H1 (cell line): ENCODE results near the gene PPIH.

Source experiments
- CEBPB ChIP-seq: IDR thresholded peaks from 2 replicates; pipeline ENCODE4 v1.6.1; 2012; ENCODE audit warnings: low read depth, low read length
- CTCF ChIP-seq, 3 experiments: IDR thresholded peaks; 1 replicate in 2 of 3; 2 replicates in 1 of 3; pipeline versions ENCODE4 v1.5.1 to v1.6.1; 2011; ENCODE audit warnings: low read length in 3 of 3, mild to moderate bottlenecking in 3 of 3, inconsistent platforms in 2 of 3, low read depth in 1 of 3, moderate library complexity in 1 of 3; ENCODE audit not compliant: insufficient read depth in 1 of 3; ENCODE audit errors: control extremely low read depth in 1 of 3
- EZH2 ChIP-seq: fragments of 200-600 bp; sonication (generic); IDR thresholded peaks from 2 replicates; pipeline ENCODE4 v1.7.1; 2012; ENCODE audit warnings: low read depth, mild to moderate bottlenecking, moderate library complexity, low read length, inconsistent platforms; ENCODE audit not compliant: severe bottlenecking
- JUN ChIP-seq: IDR thresholded peaks from 2 replicates; pipeline ENCODE4 v1.6.1; 2011; ENCODE audit warnings: low read depth, mild to moderate bottlenecking, improper control_type of control experiment, low read length
- KDM1A ChIP-seq: fragments of 200-600, 300-600 bp; sonication (generic); IDR thresholded peaks from 2 replicates; pipeline ENCODE4 v1.7.1; 2016; ENCODE audit warnings: mild to moderate bottlenecking, low read length, borderline replicate concordance
- KDM4A ChIP-seq: IDR thresholded peaks from one replicate; pipeline ENCODE4 v1.7.1; 2012; ENCODE audit warnings: low read depth, mild to moderate bottlenecking, moderate library complexity, low read length, inconsistent platforms; ENCODE audit not compliant: severe bottlenecking
- POLR2A ChIP-seq, 2 experiments: IDR thresholded peaks; 1 replicate in 1 of 2; 2 replicates in 1 of 2; pipeline ENCODE4 v1.6.1; 2011; ENCODE audit warnings: low read depth in 2 of 2, low read length in 2 of 2, mild to moderate bottlenecking in 2 of 2; ENCODE audit errors: control extremely low read depth in 1 of 2
- POU5F1 ChIP-seq: IDR thresholded peaks from 2 replicates; pipeline ENCODE4 v1.6.1; 2011; ENCODE audit warnings: low read depth, mild to moderate bottlenecking, low read length, moderate library complexity
- SUZ12 ChIP-seq: fragments of 200-600 bp; sonication (generic); IDR thresholded peaks from 2 replicates; pipeline ENCODE4 v1.6.1; 2012; ENCODE audit warnings: mild to moderate bottlenecking, inconsistent platforms, low read length, moderate library complexity, mixed read lengths
- TAF1 ChIP-seq: IDR thresholded peaks from 2 replicates; pipeline ENCODE4 v1.6.1; 2011; ENCODE audit warnings: mild to moderate bottlenecking, low read depth, low read length
- TEAD4 ChIP-seq: IDR thresholded peaks from 2 replicates; pipeline ENCODE4 v1.6.1; 2012; ENCODE audit warnings: low read depth, low read length, inconsistent platforms, mixed read lengths
- TF ChIP-seq, protein P1 (sequence below): IDR thresholded peaks from 2 replicates; pipeline ENCODE4 v1.6.1; 2011; ENCODE audit warnings: low read length, improper control_type of control experiment

- TF ChIP-seq EZH2 (no peak), TEAD4 (no peak), CTCF (IDR thresholded peaks at IDR 0.05; ENCODE audit: control extremely low read depth in 1 of 3, insufficient read depth in 1 of 3, low read depth in 1 of 3, low read length in 3 of 3) (no peak), POLR2A (IDR thresholded peaks at IDR 0.05; ENCODE audit: control extremely low read depth in 1 of 2, low read depth in 2 of 2, low read length in 2 of 2) (no peak), KDM4A (no peak), JUN (no peak), POU5F1 (no peak), CEBPB (no peak), KDM1A (no peak), SUZ12 (no peak), TAF1 (no peak)
- TF ChIP-seq, protein P1, sequence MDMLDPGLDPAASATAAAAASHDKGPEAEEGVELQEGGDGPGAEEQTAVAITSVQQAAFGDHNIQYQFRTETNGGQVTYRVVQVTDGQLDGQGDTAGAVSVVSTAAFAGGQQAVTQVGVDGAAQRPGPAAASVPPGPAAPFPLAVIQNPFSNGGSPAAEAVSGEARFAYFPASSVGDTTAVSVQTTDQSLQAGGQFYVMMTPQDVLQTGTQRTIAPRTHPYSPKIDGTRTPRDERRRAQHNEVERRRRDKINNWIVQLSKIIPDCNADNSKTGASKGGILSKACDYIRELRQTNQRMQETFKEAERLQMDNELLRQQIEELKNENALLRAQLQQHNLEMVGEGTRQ, result no peak
Measured at GRCh38 chr1:42679364-42679983, 21.3 kb downstream of the PPIH start.
